HG03439 (cell line): ENCODE results near the gene RPL26.
"Not testable (repeated sequence)": the region's sequence is repeated elsewhere in the genome, so short reads cannot be mapped to it uniquely, and the experiment has no call there.

Experiments
- ATAC-seq: cut with Tn5 transposase; IDR thresholded peaks from one replicate; pipeline ENCODE4 v1.9.1; 2021; ENCODE audit warnings: mild to moderate bottlenecking, moderate library complexity; ENCODE audit not compliant: unreplicated experiment

The RPL26 gene

DNA sequence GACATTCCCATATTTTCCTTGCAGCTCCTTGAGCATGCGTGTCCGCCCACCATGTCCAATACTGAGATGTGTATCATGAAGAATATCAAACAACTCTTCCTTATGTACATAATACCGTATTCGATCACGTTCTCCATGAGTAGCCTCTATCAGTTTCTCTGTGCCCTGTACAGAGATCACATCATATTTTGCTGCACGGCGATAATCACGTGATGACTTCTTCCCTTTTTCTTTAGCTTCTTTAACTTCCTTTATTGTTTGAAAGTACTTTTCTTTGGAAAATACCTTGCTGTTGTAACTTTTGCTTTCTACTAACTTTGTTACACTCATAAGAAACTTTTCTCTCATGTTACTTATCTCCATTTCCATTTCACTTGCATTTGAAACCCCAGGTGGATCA lies 13.0 kb downstream of the RPL26 start:
- no peak for ATAC-seq

DNA sequence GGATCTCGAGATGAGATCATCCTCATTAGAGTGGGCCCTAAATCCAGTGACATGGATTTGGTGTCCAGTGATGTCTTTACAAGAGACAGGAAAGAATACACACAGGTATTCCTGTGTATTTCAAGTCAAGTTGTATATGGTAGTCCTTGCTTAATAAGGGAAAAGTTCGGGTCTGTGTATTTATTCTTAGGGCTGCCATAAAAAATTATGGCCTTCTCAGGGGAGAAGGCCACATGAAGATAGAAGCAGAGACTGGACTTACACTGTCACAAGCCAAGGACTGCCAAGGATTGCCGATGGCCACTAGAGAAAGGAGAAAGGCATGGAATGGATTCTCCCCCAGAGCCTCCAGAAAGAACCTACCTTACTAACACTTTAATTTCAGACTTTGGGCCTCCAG lies 14.8 kb downstream of the RPL26 start:
- no peak for ATAC-seq

DNA sequence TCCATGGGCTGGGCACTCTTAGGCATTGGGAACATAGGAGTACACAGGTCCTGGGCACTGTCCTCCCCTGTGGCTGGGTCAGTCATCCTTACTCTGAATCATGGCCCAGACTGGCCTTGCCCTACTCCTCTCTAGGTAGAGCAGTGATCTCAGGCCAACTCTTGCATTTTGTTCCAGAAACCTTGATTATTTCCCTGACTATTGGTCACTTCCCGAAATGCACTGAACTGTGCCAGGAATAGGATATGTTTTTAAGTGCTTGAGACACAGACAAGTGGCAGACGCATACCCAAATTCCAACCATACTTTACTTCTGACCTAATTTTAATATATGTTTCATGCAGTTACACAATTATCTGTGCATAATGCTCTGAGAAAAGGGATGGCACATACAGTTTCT lies 16.8 kb downstream of the RPL26 start:
- ATAC-seq: no peak

DNA sequence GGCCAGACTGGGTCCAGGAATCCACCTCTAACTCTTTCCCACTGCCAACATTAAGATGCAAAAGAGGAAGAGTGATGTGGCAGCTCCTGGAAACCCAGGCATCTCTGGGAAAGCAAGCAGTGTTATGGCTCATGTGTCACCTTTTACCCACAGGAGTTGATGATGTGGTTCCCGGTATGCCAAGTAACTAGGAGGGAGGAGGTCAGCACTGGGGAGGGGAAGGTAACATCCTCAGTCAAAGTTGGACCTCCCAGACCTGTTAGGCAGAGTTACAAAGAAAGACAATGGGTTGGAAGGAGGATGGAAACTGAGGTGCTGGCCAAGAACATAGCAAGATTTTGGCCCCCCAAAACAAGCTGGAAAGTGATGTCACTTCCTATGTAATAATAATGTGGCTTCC lies 17.9 kb downstream of the RPL26 start:
- no peak for ATAC-seq

DNA sequence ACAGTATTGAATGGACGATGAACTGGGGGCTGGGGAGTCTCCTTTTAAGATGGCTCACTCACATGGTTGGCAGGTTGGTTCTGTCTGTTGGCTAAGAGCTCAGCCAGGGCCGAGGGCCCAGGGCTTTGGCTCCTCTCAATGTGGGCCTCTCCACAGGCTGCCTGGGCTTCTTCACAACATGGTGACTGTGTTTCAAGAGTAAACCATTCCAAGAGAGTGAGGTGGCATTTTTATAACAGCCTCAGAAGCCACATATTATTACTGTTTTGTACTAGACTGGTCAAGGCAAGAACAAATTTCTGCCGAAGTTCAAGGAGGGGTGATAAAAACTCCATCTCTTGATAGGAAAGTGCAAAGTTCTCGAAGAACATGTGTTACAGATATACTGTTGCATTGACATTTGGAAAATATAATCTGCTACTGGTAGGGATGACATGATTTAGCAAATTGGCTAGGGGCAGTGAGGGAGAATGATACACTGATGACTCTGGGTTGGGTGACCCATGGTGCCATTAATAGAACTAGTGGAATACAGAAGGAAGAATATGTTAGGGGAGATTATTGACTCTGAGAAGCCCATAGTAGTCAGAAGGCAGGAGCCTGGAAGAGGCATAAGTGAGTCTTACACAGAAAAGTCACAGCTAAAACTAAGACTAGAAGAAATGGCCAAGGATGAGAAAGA lies 20.2 kb downstream of the RPL26 start:
- no peak for ATAC-seq

DNA sequence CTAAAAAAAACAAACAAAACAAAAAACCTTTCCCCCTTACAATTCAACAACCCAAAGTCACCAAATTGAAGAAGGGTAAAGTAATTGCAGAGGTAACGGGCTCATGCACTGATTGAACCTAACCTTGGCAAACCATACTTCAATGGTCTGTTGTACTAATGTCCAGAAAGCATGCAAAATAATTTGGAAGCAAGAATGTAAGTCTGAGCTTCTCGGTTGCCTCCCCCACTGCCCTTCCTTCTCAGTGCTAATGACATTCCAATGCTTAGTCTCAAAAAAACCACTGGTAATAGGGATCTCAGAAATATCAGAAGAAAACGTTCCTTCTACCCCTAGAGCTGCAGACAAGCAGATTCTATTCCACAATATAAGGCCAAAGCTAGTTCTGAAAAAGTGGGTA lies 22.2 kb downstream of the RPL26 start:
- ATAC-seq: no peak

DNA sequence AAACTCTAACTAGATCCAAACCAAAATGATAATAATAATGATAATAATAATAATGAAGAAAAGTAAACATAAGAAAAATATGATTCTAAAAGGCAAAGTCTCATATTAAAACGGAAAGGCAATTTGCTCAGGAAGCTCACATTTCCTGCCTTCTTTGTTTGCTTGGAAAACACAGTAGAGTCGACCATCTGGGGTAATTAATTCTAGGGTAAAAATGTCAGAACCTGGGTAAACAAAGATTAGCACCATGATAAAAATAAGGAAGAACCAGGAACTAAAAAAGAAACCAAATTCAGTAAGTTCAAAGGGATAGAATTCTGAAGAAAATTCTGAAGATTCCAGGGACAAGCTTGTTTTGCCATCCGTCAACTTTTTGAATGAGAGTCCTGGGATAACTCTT lies 22.7 kb downstream of the RPL26 start:
- ATAC-seq: no peak

DNA sequence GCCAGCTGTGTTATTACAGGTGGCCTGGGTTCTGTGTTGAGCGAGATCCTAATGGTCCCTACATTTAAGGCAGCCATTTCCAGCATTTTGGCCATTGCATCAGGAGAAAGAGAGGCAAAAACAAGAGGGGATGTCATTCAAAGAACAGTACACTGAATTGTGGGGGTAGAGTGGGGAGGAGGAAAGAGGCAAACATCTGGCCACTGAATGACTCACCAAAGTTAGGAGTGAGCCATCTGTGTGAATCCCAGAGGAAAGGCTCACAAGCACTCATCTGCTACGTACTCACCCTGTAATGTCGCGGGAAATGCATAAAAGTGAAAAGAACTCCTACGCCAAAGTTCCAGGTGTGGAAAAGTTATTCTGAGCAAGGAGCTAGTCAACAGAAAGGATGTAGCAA lies 23.2 kb downstream of the RPL26 start:
- ATAC-seq: no peak

DNA sequence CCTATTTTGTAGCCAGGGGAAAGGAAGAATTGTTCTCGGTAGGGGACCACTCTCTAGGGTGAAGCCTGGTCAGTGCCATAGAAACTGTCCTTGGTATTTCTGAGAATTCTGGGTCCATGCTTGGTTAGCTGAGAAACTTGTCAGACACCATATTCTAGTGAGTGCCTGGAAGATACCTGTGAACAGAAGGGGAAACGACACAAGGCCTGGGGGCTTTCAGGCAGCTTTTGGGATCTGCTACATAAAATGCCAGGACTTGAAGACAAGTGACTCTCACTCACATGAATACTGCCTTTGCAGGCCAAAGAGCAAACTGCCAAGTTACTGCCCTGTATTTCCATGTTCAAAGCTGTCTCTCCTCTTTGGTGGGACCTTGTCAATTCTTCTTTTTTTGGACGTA lies 25.1 kb downstream of the RPL26 start:
- ATAC-seq: no peak

DNA sequence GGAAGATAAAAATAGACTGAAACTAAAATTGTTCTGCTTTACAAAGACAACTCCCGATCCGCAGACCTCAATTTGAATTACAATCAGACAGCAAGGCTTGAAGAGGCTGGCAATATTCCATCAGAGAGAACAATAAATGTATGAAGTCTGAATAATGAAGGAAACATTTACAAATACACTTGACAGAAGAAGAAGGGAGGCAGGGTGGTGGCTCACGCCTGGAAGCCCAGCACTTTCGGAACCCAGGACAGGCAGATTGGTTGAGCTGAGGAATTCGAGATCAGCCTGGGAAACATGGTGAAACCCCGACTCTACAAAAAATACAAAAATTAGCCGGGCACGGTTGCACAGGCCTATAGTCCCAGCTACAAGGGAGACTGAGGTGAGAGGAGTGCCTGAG lies 28.8 kb downstream of the RPL26 start:
- no peak for ATAC-seq

DNA sequence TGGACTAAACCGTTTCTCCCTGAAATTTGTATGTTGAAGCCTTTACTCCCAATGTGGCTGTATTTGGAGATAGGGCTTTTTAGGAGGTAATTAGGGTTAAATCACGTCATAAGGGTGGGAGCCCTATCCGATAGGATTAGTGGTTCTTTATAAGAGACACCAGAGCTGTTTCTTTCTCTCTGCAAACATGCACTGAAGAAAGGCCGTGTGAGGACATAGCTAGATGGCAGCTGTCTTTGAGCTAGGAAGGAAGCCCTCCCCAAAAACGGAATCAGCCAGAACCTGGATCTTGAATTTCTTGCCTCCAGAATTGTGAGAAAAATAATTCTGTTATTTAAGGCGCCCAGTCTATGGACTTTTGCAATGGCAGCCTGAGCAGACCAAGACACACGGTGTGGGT lies 29.3 kb downstream of the RPL26 start:
- ATAC-seq: no peak

DNA sequence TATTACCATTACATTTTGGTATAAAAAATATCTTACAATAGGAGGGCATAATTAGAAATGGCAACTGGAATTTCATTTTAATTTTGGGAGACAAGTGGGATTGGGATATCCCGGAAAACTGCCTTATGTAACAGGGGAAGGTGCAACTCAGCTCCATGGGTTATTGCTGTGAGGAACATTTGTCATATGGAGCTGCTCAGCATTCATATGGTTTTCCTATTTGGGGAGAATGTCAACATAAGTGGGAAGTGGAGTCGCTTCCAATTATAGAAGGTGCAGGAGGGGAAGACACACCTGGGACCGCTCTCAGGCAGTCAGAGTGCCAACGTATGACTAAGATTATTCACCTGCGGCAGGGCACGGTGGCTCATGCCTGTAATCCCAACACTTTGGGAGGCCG lies 32.7 kb downstream of the RPL26 start:
- no peak for ATAC-seq

DNA sequence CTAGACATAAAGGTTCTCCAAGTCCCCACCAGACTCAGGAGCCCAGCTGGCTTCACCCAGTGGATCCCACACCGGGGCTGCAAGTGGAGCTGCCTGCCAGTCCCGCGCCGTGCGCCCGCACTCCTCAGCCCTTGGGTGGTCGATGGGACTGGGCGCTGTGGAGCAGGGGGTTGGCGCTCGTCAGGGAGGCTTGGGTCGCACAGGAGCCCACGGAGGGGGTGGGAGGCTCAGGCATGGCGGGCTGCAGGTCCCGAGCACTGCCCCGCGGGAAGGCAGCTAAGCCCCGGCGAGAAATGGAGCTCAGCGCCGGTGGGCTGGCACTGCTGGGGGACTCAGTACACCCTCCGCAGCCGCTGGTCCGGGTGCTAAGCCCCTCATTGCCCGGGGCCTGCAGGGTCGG lies 36.0 kb downstream of the RPL26 start:
- not testable (repeated sequence) for ATAC-seq

DNA sequence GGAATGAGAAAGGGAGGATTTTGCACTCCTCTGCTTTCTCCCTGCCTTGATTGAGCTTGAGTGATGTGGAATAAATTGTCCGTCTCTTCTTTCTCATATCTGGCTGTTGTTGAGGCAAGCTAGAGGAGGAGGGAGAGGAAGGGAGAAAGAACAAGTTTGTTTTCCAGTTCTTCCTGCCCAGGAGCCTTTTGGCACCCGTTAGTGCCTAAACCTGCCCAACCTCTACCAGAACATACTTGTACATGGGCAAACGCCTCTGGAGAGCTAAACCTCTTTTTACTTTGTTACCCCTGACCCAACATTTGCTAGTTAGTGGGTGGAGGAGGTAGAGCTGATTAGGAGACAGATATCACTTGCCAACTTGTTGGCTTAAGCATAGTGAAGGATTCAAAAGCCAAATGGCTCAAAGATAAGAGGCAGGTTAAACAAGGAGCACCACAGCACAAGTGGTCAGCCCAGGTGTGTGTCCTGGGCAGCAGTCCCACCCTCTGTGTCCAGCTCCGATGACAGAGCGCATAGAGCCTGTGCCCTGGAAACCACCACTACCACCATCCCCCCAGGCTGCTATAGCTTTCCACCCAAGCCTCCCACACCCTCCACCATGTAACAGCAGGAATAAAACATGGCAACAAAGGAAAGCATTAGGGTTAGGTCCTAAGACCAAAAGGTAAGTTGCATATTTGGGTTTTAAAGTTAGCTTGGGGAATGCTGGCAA lies 36.9 kb downstream of the RPL26 start:
- ATAC-seq: no peak

DNA sequence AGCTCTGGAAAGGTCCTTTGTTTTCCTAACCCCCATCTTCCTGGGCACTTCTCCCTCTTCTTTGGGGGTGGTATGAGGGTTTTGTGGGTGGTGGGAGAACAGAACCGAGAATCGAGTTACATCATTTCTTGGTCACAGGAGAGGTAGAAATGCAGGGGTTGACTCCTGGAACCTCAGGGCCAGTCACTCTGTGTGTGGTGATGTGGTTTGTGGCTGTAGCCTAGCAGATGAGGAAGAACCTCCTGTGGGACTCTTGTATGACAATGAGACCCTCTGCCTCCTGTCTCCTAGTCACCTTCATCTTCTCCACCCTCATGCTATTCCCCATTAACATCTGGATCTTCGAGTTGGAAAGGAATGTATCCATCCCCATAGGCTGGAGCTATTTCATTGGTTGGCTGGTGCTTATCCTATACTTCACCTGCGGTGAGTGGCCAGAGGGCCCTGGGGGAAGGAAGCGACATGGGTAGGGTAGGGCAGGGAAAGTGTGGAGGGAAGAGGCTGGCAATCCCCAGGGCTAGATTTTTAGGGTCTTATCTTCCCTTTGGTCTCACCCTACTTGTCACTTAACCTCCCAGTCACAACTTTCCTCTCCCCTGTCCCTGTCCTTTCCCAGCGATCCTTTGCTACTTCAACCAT lies 37.8 kb downstream of the RPL26 start:
- ATAC-seq: no peak

DNA sequence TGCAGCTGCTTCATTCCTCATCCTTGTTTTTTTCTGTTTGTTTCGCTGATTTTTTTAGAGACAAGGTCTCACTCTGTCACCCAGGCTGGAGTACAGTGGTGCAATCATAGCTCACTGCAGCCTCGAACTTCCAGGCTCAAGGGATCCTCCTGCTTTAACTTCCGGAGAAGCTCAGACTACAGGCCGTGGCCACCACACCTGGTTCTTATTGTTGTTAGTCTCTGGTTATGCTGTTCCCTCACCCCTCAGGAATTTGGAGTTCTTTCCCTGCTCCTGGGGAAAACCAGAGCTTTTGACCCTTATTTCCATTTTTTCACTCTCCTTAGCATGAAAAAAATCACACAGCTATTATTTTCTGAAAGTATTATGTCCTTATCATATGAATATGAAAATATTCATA lies 41.5 kb downstream of the RPL26 start:
- ATAC-seq: no peak

DNA sequence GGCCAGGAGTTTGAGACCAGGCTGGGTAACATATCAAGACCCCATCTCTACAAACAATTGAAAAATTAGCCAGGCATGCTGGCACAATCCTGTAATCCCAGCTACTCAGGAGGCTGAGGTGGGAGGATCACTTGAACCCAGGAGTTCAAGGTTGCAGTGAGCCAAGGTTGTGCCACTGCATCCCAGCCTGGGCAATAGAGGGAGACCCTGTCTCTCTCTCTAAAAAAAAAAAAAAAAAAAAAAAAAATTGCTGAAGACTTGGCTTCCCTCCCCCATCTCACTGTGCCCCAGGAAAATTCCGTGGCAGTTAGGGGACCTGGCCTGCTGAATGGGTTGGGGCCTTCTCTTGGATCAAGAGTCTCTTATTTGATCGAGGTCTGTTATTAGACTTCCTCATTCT lies 43.5 kb downstream of the RPL26 start, which contains the start of gene ODF4:
TSS of gene ODF4 (plus strand) at position 301 of the 400 bp plus-strand sequence. CDS start 212 bp downstream, outside the sequence.
- ATAC-seq: no peak

DNA sequence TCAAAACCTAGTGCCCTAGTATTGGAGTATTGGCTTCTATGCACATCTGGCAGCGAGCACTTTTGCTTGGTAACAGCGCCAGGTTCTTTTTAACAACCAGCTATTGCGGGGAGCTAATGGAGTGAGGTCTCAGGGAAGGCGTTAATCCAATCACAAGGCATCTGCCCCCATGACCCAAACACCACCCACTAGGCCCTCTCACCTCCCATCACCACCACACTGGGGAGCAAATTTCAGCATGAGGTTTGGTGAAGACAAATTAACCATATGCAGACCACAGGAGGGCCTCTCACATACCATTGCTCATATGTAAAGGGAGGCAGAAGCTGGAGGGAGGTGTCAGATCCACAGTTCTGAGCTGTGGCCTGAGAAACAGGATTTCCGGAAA lies 44.2 kb downstream of the RPL26 start:
- ATAC-seq: no peak

DNA sequence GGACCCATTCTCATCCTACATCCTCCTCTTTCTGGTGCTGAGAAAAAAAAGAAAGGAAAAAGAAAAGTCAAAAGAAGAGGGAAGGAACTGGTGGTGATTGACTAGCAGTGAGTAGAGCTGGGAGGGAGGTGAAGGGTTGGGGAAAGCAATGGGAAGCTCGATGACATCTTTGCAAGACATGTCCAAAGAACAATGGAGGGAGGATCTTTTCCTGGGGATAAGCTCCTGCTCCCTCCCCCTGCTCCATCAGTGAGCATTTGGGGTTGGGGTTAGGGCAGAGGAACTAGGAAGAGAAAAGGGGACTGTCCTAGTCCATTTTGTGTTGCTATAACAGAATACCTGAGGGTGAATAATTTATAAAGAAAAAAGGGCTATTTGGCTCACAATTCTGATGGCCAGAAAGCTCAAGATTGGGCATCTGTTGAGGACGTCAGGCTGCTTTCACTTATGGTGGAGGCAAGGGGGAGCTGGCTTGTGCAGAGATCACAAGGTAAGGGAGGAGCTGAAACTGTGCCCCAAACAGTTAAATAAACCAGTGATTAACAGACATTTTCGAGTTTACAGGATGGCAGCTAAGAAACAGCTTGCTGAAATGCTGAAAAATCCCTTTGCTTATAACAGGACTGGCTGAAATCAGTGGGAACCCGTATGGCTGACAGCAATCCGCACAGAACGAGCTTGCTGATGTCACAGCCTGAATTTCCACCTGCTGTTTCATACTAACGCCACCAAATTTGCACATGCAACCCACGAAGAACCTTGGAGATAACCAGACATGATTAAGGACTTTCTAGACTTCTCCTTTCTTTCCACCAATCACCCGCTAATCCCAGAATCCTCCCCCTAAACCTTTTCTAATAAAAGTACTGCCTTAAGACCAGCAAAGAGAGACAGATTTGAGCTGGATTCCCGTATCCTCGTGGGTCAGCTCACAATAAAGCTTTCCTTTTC lies 44.9 kb downstream of the RPL26 start:
- no peak for ATAC-seq

DNA sequence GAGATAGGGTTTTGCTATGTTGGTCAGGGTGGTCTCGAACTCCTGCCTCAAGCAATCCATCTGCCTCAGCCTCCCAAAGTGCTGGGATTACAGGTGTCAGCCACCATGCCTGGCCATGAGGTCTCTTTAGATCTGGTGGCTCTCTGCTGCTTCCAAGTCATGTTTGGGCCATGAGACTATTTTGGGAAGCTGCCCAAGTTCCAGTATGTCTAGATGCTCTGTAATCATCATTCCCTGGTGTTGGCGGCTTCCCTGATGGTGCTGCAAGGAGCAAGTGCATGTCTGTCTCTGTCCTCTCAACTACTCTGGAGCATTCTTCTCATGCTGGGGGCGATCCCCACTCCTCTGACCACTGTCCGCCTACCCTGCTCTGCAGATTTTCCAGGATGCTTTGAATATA lies 49.7 kb downstream of the RPL26 start:
- ATAC-seq: no peak

DNA sequence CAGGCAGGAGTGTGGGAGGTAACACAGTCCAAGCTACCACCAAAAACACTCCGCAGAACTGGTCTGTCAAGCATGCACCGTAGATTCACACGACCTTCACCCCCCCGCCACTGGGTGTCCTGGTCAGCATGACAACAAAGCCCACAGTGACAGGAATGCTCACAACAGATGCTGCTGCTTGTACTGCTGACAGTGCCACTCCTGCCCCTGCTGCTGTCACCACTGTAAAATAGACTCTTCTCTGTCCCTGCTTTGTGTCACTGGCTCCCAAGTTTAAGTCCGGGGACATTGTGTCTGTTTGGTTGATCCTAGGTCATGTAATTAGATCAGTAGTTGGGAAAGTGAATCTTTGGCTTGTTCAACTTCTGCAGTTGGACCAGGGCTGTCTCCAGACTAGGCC lies 50.3 kb downstream of the RPL26 start:
- no peak for ATAC-seq
